ENCODE measurements around the gene SLC16A4. TPM values are rescaled to one million over a fixed set of nuclear protein-coding genes. Genes with fewer than 3 reads are reported as not detected.

Gene SLC16A4
- total RNA-seq, 1 experiment from 2014 or later: 0.28 TPM

- TF ChIP-seq, protein P1, sequence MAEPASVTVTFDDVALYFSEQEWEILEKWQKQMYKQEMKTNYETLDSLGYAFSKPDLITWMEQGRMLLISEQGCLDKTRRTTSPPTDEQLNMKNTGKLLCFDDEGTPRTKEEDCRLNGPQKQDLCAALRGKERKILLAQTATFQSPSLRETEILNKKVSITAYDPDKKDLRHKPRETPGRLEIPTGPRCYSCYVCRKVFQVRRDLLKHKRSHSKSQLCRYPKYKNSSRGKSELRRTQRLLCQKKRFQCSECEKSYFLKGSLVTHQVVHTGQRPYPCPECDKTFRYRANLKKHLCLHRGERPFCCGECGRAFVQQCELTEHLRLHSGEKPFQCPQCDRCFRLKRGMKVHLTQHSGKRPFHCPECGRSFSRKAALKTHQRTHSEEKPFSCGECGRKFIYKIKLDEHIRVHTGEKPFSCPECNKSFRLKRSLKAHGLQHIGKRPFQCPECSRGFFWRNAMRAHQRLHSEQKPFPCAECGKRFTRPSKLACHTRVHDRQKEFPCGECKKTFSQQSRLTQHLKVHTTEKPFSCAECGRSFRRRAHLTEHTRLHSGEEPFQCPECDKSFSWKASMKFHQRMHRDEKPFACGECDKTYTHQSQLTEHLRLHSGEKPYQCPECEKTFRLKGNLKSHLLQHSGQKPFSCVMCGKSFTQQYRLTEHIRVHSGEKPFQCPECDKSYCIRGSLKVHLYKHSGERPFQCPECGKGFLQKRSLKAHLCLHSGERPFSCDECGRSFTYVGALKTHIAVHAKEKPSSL (CRISPR knock-in tag; conservative IDR thresholded peaks at IDR 0.05): no peak
- TF ChIP-seq, protein P2, sequence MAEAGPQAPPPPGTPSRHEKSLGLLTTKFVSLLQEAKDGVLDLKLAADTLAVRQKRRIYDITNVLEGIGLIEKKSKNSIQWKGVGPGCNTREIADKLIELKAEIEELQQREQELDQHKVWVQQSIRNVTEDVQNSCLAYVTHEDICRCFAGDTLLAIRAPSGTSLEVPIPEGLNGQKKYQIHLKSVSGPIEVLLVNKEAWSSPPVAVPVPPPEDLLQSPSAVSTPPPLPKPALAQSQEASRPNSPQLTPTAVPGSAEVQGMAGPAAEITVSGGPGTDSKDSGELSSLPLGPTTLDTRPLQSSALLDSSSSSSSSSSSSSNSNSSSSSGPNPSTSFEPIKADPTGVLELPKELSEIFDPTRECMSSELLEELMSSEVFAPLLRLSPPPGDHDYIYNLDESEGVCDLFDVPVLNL (CRISPR knock-in tag; IDR thresholded peaks at IDR 0.05; ENCODE audit: borderline replicate concordance, low read depth): 0 out of 2 replicates have a peak, but pooled peaks have one; percentile 41
- TF ChIP-seq ZNF671 (CRISPR knock-in tag; IDR thresholded peaks at IDR 0.05): no peak
- TF ChIP-seq TCF7 (CRISPR knock-in tag; IDR thresholded peaks at IDR 0.05; ENCODE audit: low read depth): no peak
- TF ChIP-seq ETV6 (CRISPR knock-in tag; IDR thresholded peaks at IDR 0.05): no peak; the same call in 1 of the 2 replicates
- TF ChIP-seq ZNF121 (CRISPR knock-in tag; IDR thresholded peaks at IDR 0.05): no peak
- TF ChIP-seq USF1 (CRISPR knock-in tag; IDR thresholded peaks at IDR 0.05): no peak
- TF ChIP-seq ZNF263 (CRISPR knock-in tag; IDR thresholded peaks at IDR 0.05; ENCODE audit: low read depth): no peak
- TF ChIP-seq, protein P3, sequence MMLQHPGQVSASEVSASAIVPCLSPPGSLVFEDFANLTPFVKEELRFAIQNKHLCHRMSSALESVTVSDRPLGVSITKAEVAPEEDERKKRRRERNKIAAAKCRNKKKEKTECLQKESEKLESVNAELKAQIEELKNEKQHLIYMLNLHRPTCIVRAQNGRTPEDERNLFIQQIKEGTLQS (CRISPR knock-in tag; conservative IDR thresholded peaks at IDR 0.05): no peak
- no peak for TF ChIP-seq MXD4 (CRISPR knock-in tag; IDR thresholded peaks at IDR 0.05; ENCODE audit: borderline replicate concordance)
- no peak for TF ChIP-seq SMAD4 (CRISPR knock-in tag; IDR thresholded peaks at IDR 0.05)
- no peak for TF ChIP-seq ZNF219 (CRISPR knock-in tag; IDR thresholded peaks at IDR 0.05; ENCODE audit: borderline replicate concordance)
- TF ChIP-seq RELA (CRISPR knock-in tag; IDR thresholded peaks at IDR 0.05; ENCODE audit: borderline replicate concordance): no peak
- no peak for TF ChIP-seq NR3C1 (CRISPR knock-in tag; conservative IDR thresholded peaks at IDR 0.05; ENCODE audit: low read depth)
- TF ChIP-seq, protein P4, sequence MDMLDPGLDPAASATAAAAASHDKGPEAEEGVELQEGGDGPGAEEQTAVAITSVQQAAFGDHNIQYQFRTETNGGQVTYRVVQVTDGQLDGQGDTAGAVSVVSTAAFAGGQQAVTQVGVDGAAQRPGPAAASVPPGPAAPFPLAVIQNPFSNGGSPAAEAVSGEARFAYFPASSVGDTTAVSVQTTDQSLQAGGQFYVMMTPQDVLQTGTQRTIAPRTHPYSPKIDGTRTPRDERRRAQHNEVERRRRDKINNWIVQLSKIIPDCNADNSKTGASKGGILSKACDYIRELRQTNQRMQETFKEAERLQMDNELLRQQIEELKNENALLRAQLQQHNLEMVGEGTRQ (CRISPR knock-in tag; IDR thresholded peaks at IDR 0.05): no peak
- no peak for TF ChIP-seq IRF1 (CRISPR knock-in tag; IDR thresholded peaks at IDR 0.05)
- TF ChIP-seq, protein P5, sequence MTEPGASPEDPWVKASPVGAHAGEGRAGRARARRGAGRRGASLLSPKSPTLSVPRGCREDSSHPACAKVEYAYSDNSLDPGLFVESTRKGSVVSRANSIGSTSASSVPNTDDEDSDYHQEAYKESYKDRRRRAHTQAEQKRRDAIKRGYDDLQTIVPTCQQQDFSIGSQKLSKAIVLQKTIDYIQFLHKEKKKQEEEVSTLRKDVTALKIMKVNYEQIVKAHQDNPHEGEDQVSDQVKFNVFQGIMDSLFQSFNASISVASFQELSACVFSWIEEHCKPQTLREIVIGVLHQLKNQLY (CRISPR knock-in tag; IDR thresholded peaks at IDR 0.05): no peak
- TF ChIP-seq, protein P6, sequence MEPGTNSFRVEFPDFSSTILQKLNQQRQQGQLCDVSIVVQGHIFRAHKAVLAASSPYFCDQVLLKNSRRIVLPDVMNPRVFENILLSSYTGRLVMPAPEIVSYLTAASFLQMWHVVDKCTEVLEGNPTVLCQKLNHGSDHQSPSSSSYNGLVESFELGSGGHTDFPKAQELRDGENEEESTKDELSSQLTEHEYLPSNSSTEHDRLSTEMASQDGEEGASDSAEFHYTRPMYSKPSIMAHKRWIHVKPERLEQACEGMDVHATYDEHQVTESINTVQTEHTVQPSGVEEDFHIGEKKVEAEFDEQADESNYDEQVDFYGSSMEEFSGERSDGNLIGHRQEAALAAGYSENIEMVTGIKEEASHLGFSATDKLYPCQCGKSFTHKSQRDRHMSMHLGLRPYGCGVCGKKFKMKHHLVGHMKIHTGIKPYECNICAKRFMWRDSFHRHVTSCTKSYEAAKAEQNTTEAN (CRISPR knock-in tag; IDR thresholded peaks at IDR 0.05): peak; percentile 44; the same call in 1 of the 2 replicates
- no peak for TF ChIP-seq OVOL2 (CRISPR knock-in tag; IDR thresholded peaks at IDR 0.05; ENCODE audit: borderline replicate concordance)
- TF ChIP-seq CREB1 (CRISPR knock-in tag; IDR thresholded peaks at IDR 0.05): no peak
Measured at GRCh38 chr1:110339407-110340206, 51.2 kb downstream of the SLC16A4 start (continued).
